Transverse colon (tissue), 3 donors: ENCODE results near the gene RABL6.
A peak's percentile ranks its signal among the peaks of the same experiment; 100 is the strongest.

Experiments used
- CTCF ChIP-seq, 5 experiments: fragments of 200-600 bp in 3 of 5; fragments of 450-650 bp in 2 of 5; sonication (generic) in 3 of 5; IDR thresholded peaks; 1 replicate in 2 of 5; 2 replicates in 3 of 5; pipeline ENCODE4 v1.5.1; 2016 to 2017; ENCODE audit warnings: antibody characterized with exemption in 5 of 5, inconsistent platforms in 3 of 5, mild to moderate bottlenecking in 2 of 5, moderate library complexity in 1 of 5
- EP300 ChIP-seq: sonication (generic); formaldehyde crosslinking; IDR thresholded peaks from one replicate; pipeline ENCODE4 v1.6.1; 2017; ENCODE audit warnings: antibody characterized with exemption, low read depth
- POLR2A ChIP-seq: fragments of 450-650 bp; IDR thresholded peaks from one replicate; pipeline ENCODE4 v1.6.1; 2016; ENCODE audit warnings: antibody characterized with exemption, mild to moderate bottlenecking, moderate library complexity

DNA sequence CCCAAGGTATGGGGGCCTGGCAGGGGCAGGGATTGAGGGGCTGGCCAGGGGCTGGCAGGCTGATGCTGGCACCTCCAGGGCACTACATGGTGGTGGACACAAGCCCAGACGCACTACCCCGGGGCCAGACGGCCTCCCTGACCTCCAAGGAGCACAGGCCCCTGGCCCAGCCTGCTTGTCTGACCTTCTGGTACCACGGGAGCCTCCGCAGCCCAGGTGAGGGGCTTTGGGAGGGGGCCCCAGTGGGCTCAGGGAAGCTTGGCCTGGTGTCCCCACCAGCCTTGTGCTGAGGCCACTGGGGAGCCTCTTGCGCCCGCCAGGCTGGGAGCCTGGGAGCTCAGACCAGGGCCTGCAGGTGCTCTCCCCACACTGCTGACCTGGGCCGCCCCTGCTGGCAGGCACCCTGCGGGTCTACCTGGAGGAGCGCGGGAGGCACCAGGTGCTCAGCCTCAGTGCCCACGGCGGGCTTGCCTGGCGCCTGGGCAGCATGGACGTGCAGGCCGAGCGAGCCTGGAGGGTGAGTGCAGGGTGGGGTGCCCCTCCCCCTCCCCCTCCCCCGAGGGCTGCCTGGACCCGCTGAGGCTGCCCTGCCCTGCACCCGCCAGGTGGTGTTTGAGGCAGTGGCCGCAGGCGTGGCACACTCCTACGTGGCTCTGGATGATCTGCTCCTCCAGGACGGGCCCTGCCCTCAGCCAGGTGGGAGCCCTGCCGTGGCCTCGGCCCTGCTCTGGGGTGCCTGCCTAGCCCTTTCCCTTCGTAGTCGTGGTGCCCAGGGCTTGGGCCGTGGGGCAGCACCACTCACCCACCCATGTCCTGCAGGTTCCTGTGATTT, 50.0 kb downstream of the RABL6 start:
- TF ChIP-seq CTCF (IDR thresholded peaks at IDR 0.05) (peak in 2 of 5 experiments; percentile 23 to 55), POLR2A (peak; percentile 27), EP300 (no peak)
